ENCODE measurements around the gene CMKLR1.

CMKLR1 gene

GRCh38 chr12:108338915-108339657 lies at the start of gene CMKLR1:
TSS of gene CMKLR1 (minus strand) at chr12:108339311. CDS start at chr12:108293591, 45,720 bp downstream.
- H3K79me2 ChIP-seq (ENCODE audit: insufficient read depth, low read length) = no peaks in the 10 kb centered on the region
- no peaks in the 10 kb centered on the region for H3K27me3 ChIP-seq (ENCODE audit: insufficient read depth, low read length)
- H3K27ac ChIP-seq (ENCODE audit: low read depth, low read length, poor library complexity, severe bottlenecking) = no peak within 1 kb of the TSS
- no peaks in the 10 kb centered on the region for H3K9me2 ChIP-seq (ENCODE audit: low read depth, low read length)
- H3K9ac ChIP-seq (ENCODE audit: low read length) = no peak within 1 kb of the TSS
- H3K4me3 ChIP-seq (ENCODE audit: low read depth, low read length, poor library complexity, severe bottlenecking) = no peak within 1 kb of the TSS
- no peaks in the 10 kb centered on the region for H4K20me1 ChIP-seq (ENCODE audit: insufficient read depth, low read length)
- H3K9me3 ChIP-seq (ENCODE audit: low read length) = no peaks in the 10 kb centered on the region
- TF ChIP-seq EZH2 (IDR thresholded peaks at IDR 0.05; ENCODE audit: borderline replicate concordance, low read length) (no peak), CTCF (IDR thresholded peaks at IDR 0.05; ENCODE audit: low read length) (no peak)
- no peaks in the 10 kb centered on the region for H3K36me3 ChIP-seq (ENCODE audit: insufficient read depth, low read length)
- no peak within 1 kb of the TSS for H3K4me2 ChIP-seq (ENCODE audit: low read length)
- no peaks in the 10 kb centered on the region for H3K4me1 ChIP-seq (ENCODE audit: insufficient read depth, low read length, severe bottlenecking)
- H2AFZ ChIP-seq (ENCODE audit: low read length) = no peak within 1 kb of the TSS
- H3F3A ChIP-seq (ENCODE audit: insufficient read depth, low read length) = no peaks in the 10 kb centered on the region

- H3K27me3 ChIP-seq (ENCODE audit: insufficient read depth, low read length) = no peaks in the 10 kb centered on the region
- H3K9me3 ChIP-seq (ENCODE audit: low read length) = no peaks in the 10 kb centered on the region
- no peak overlapping the region for H2AFZ ChIP-seq (ENCODE audit: low read length)
- H3K79me2 ChIP-seq (ENCODE audit: insufficient read depth, low read length) = no peaks in the 10 kb centered on the region
- TF ChIP-seq EZH2 (IDR thresholded peaks at IDR 0.05; ENCODE audit: borderline replicate concordance, low read length) (no peak), CTCF (IDR thresholded peaks at IDR 0.05; ENCODE audit: low read length) (no peak)
- H3K9ac ChIP-seq (ENCODE audit: low read length) = no peak overlapping the region
- no peaks in the 10 kb centered on the region for H3K4me1 ChIP-seq (ENCODE audit: insufficient read depth, low read length, severe bottlenecking)
- no peak overlapping the region for H3K4me3 ChIP-seq (ENCODE audit: low read depth, low read length, poor library complexity, severe bottlenecking)
- no peak overlapping the region for H3K27ac ChIP-seq (ENCODE audit: low read depth, low read length, poor library complexity, severe bottlenecking)
- no peaks in the 10 kb centered on the region for H3F3A ChIP-seq (ENCODE audit: insufficient read depth, low read length)
- no peak overlapping the region for H3K4me2 ChIP-seq (ENCODE audit: low read length)
- no peaks in the 10 kb centered on the region for H3K9me2 ChIP-seq (ENCODE audit: low read depth, low read length)
- no peaks in the 10 kb centered on the region for H4K20me1 ChIP-seq (ENCODE audit: insufficient read depth, low read length)
- H3K36me3 ChIP-seq (ENCODE audit: insufficient read depth, low read length) = no peaks in the 10 kb centered on the region
Measured at GRCh38 chr12:108387771-108388170, 48.7 kb upstream of the CMKLR1 start.

- H3K27me3 ChIP-seq (ENCODE audit: insufficient read depth, low read length) = no peaks in the 10 kb centered on the region
- H3K79me2 ChIP-seq (ENCODE audit: insufficient read depth, low read length) = no peaks in the 10 kb centered on the region
- no peak overlapping the region for H3K27ac ChIP-seq (ENCODE audit: low read depth, low read length, poor library complexity, severe bottlenecking)
- no peaks in the 10 kb centered on the region for H3K9me2 ChIP-seq (ENCODE audit: low read depth, low read length)
- no peak overlapping the region for H2AFZ ChIP-seq (ENCODE audit: low read length)
- no peaks in the 10 kb centered on the region for H3K4me1 ChIP-seq (ENCODE audit: insufficient read depth, low read length, severe bottlenecking)
- no peak for TF ChIP-seq EZH2 (IDR thresholded peaks at IDR 0.05; ENCODE audit: borderline replicate concordance, low read length)
- no peak for TF ChIP-seq CTCF (IDR thresholded peaks at IDR 0.05; ENCODE audit: low read length)
- no peak overlapping the region for H3K9ac ChIP-seq (ENCODE audit: low read length)
- H4K20me1 ChIP-seq (ENCODE audit: insufficient read depth, low read length) = no peaks in the 10 kb centered on the region
- no peaks in the 10 kb centered on the region for H3K36me3 ChIP-seq (ENCODE audit: insufficient read depth, low read length)
- no peak overlapping the region for H3K4me2 ChIP-seq (ENCODE audit: low read length)
- H3F3A ChIP-seq (ENCODE audit: insufficient read depth, low read length) = no peaks in the 10 kb centered on the region
- no peaks in the 10 kb centered on the region for H3K9me3 ChIP-seq (ENCODE audit: low read length)
- H3K4me3 ChIP-seq (ENCODE audit: low read depth, low read length, poor library complexity, severe bottlenecking) = no peak overlapping the region
Measured at GRCh38 chr12:108386709-108387360, 47.7 kb upstream of the CMKLR1 start.
